H1 (cell line): ENCODE results near the gene UQCRQ. TPM values are rescaled to one million over a fixed set of nuclear protein-coding genes. Genes with fewer than 3 reads are reported as not detected.

Experiments
- CTCF ChIA-PET: fragments of 300-600 bp; sonication (Branson Sonifier 250); formaldehyde crosslinking; loops from one replicate; lab custom pipeline; 2021; ENCODE audit not compliant: partially characterized antibody; lab: Charles Lee
- POLR2A ChIA-PET: fragments of 300-600 bp; sonication (Branson Sonifier 250); formaldehyde crosslinking; loops from one replicate; lab custom pipeline; 2021; ENCODE audit warnings: inconsistent platforms; ENCODE audit not compliant: partially characterized antibody; lab: Charles Lee
- DNase-seq, 2 experiments: peaks; one replicate each; pipeline versions ENCODE4 v3.0.0 to v3.0.0-alpha.2; 2010 to 2022; ENCODE audit warnings: low spot score in 2 of 2, low read depth in 1 of 2, mixed read lengths in 1 of 2
- FAIRE-seq: peaks from 2 replicates; lab custom pipeline; 2011; peaks lifted over from hg19 to GRCh38; lab: Jason Lieb, UNC
- H2AFZ ChIP-seq: 2 replicates; pipeline ENCODE4 v1.8.1; 2012; ENCODE audit warnings: low read length, inconsistent platforms
- H2AK5ac ChIP-seq: 2 replicates; pipeline ENCODE4 v1.6.1; 2013; ENCODE audit warnings: low read depth, low read length
- H2BK120ac ChIP-seq: replicated peaks from 2 replicates; pipeline ENCODE3; 2013; ENCODE audit warnings: low read depth, low read length, inconsistent platforms
- H2BK12ac ChIP-seq: 2 replicates; pipeline ENCODE4 v1.6.1; 2013; ENCODE audit warnings: low read depth, low read length
- H2BK15ac ChIP-seq: 2 replicates; pipeline ENCODE4 v1.6.1; 2013; ENCODE audit warnings: low read length
- H2BK20ac ChIP-seq: 2 replicates; pipeline ENCODE4 v1.6.1; 2013; ENCODE audit warnings: low read length
- H2BK5ac ChIP-seq: 2 replicates; pipeline ENCODE4 v1.6.1; 2013; ENCODE audit warnings: low read depth, low read length
- H3K14ac ChIP-seq: 2 replicates; pipeline ENCODE4 v1.6.1; 2013; ENCODE audit warnings: inconsistent platforms; ENCODE audit not compliant: insufficient read length
- H3K18ac ChIP-seq: 2 replicates; pipeline ENCODE4 v1.6.1; 2013; ENCODE audit warnings: low read length; ENCODE audit errors: extremely low read depth
- H3K23ac ChIP-seq: 2 replicates; pipeline ENCODE4 v1.6.1; 2013; ENCODE audit warnings: inconsistent platforms; ENCODE audit not compliant: insufficient read length
- H3K23me2 ChIP-seq: 2 replicates; pipeline ENCODE4 v1.6.1; 2013; ENCODE audit warnings: low read depth, low read length
- H3K27ac ChIP-seq: 2 replicates; pipeline ENCODE4 v1.6.1; 2011; ENCODE audit warnings: low read depth, low read length, inconsistent platforms
- H3K27me3 ChIP-seq, 4 experiments: replicated peaks in 1 of 4; 1 replicate in 1 of 4; 2 replicates in 3 of 4; pipeline versions ENCODE4 v1.6.1 to v1.8.1; 2011 to 2013; ENCODE audit warnings: low read length in 3 of 4, mild to moderate bottlenecking in 3 of 4, inconsistent platforms in 2 of 4, mixed read lengths in 2 of 4, moderate library complexity in 1 of 4; ENCODE audit not compliant: control insufficient read depth in 3 of 4, insufficient read depth in 3 of 4; ENCODE audit errors: extremely low read depth in 1 of 4
- H3K36me3 ChIP-seq, 4 experiments: 2 replicates each; pipeline versions ENCODE4 v1.6.1 to v1.8.1; 2011 to 2013; ENCODE audit warnings: mild to moderate bottlenecking in 4 of 4, low read length in 3 of 4, moderate library complexity in 2 of 4, control low read depth in 1 of 4, inconsistent platforms in 1 of 4; ENCODE audit not compliant: insufficient read depth in 4 of 4, control insufficient read depth in 2 of 4
- H3K4ac ChIP-seq: replicated peaks from 2 replicates; pipeline ENCODE3; 2013; ENCODE audit warnings: low read length, low read depth, mixed read lengths, inconsistent platforms; ENCODE audit not compliant: insufficient read length
- H3K4me1 ChIP-seq, 4 experiments: replicated peaks in 1 of 4; 1 replicate in 1 of 4; 2 replicates in 3 of 4; pipeline versions ENCODE4 v1.6.1 to v1.8.1; 2011 to 2013; ENCODE audit warnings: low read length in 3 of 4, inconsistent platforms in 2 of 4, mixed read lengths in 1 of 4; ENCODE audit not compliant: insufficient read depth in 4 of 4, control insufficient read depth in 3 of 4
- H3K4me2 ChIP-seq, 2 experiments: 2 replicates each; pipeline versions ENCODE4 v1.6.1 to v1.8.1; 2011 to 2013; ENCODE audit warnings: low read depth in 2 of 2, low read length in 2 of 2, control low read depth in 1 of 2, inconsistent platforms in 1 of 2, mild to moderate bottlenecking in 1 of 2; ENCODE audit not compliant: insufficient read depth in 1 of 2
- H3K4me3 ChIP-seq, 4 experiments: fragments of 200-600, 300-600 bp in 1 of 4; sonication (generic), shearing (Covaris generic), sonication (Bioruptor Twin) in 1 of 4; 2 replicates each; pipeline versions ENCODE4 v1.5.1 to v1.8.1; 2011 to 2016; ENCODE audit warnings: low read length in 4 of 4, low read depth in 3 of 4, control low read depth in 2 of 4, inconsistent platforms in 2 of 4, mild to moderate bottlenecking in 2 of 4, mixed read lengths in 1 of 4, moderate library complexity in 1 of 4; ENCODE audit not compliant: insufficient read depth in 2 of 4; ENCODE audit errors: extremely low read depth in 1 of 4
- H3K56ac ChIP-seq: replicated peaks from 2 replicates; pipeline ENCODE3; 2013; ENCODE audit warnings: low read depth, mild to moderate bottlenecking, mixed read lengths, low read length, inconsistent platforms; ENCODE audit not compliant: insufficient read length
- H3K79me1 ChIP-seq: 2 replicates; pipeline ENCODE4 v1.6.1; 2013; ENCODE audit warnings: low read depth, low read length, control low read depth
- H3K79me2 ChIP-seq, 2 experiments: 2 replicates each; pipeline versions ENCODE4 v1.6.1 to v1.8.1; 2012 to 2013; ENCODE audit warnings: low read length in 2 of 2, mild to moderate bottlenecking in 2 of 2, inconsistent platforms in 1 of 2; ENCODE audit not compliant: insufficient read depth in 2 of 2, control insufficient read depth in 1 of 2
- H3K9ac ChIP-seq, 4 experiments: replicated peaks in 1 of 4; 1 replicate in 1 of 4; 2 replicates in 3 of 4; pipeline versions ENCODE4 v1.6.1 to v1.8.1; 2011 to 2013; ENCODE audit warnings: low read depth in 3 of 4, low read length in 3 of 4, control low read depth in 2 of 4, mild to moderate bottlenecking in 2 of 4, moderate library complexity in 2 of 4, inconsistent platforms in 1 of 4; ENCODE audit errors: extremely low read depth in 1 of 4
- H3K9me3 ChIP-seq, 2 experiments: 2 replicates each; pipeline versions ENCODE4 v1.6.1 to v1.8.1; 2012 to 2013; ENCODE audit warnings: mild to moderate bottlenecking in 2 of 2, moderate library complexity in 2 of 2, control low read depth in 1 of 2, inconsistent platforms in 1 of 2, low read depth in 1 of 2, low read length in 1 of 2, mixed read lengths in 1 of 2; ENCODE audit not compliant: insufficient read depth in 2 of 2
- H4K20me1 ChIP-seq, 2 experiments: replicated peaks in 1 of 2; 2 replicates each; pipeline versions ENCODE3 to v1.8.1; 2011 to 2013; ENCODE audit warnings: inconsistent platforms in 2 of 2, low read length in 2 of 2, mild to moderate bottlenecking in 1 of 2; ENCODE audit not compliant: insufficient read depth in 2 of 2, control insufficient read depth in 1 of 2
- H4K5ac ChIP-seq: 2 replicates; pipeline ENCODE4 v1.6.1; 2013; ENCODE audit warnings: low read length, low read depth, mixed read lengths, inconsistent platforms; ENCODE audit not compliant: insufficient read length
- H4K8ac ChIP-seq: 2 replicates; pipeline ENCODE4 v1.8.0; 2013; ENCODE audit warnings: mild to moderate bottlenecking, moderate library complexity, low read length, inconsistent platforms; ENCODE audit not compliant: insufficient read depth; ENCODE audit errors: extremely low read depth
- H4K91ac ChIP-seq: replicated peaks from 2 replicates; pipeline ENCODE3; 2013; ENCODE audit warnings: low read length, mixed read lengths, inconsistent platforms; ENCODE audit not compliant: insufficient read length
- CEBPB ChIP-seq: IDR thresholded peaks from 2 replicates; pipeline ENCODE4 v1.6.1; 2012; ENCODE audit warnings: low read depth, low read length
- EZH2 ChIP-seq: fragments of 200-600 bp; sonication (generic); IDR thresholded peaks from 2 replicates; pipeline ENCODE4 v1.7.1; 2012; ENCODE audit warnings: low read depth, mild to moderate bottlenecking, moderate library complexity, low read length, inconsistent platforms; ENCODE audit not compliant: severe bottlenecking
- FOSL1 ChIP-seq: IDR thresholded peaks from 2 replicates; pipeline ENCODE4 v1.6.1; 2011; ENCODE audit warnings: mild to moderate bottlenecking, low read depth, low read length, moderate library complexity; ENCODE audit not compliant: insufficient read depth
- GTF2F1 ChIP-seq: IDR thresholded peaks from 2 replicates; pipeline ENCODE4 v1.6.1; 2012; ENCODE audit warnings: low read depth, low read length, improper control_type of control experiment, borderline replicate concordance
- KDM4A ChIP-seq: IDR thresholded peaks from one replicate; pipeline ENCODE4 v1.7.1; 2012; ENCODE audit warnings: low read depth, mild to moderate bottlenecking, moderate library complexity, low read length, inconsistent platforms; ENCODE audit not compliant: severe bottlenecking
- KDM5A ChIP-seq: fragments of 200-600 bp; IDR thresholded peaks from 2 replicates; pipeline ENCODE4 v1.7.1; 2012; ENCODE audit warnings: mild to moderate bottlenecking, low read length, inconsistent platforms, mixed read lengths
- POU5F1 ChIP-seq: IDR thresholded peaks from 2 replicates; pipeline ENCODE4 v1.6.1; 2011; ENCODE audit warnings: low read depth, mild to moderate bottlenecking, low read length, moderate library complexity
- RBBP5 ChIP-seq: IDR thresholded peaks from 2 replicates; pipeline ENCODE4 v1.7.1; 2012; ENCODE audit warnings: low read depth, mild to moderate bottlenecking, inconsistent platforms, low read length, moderate library complexity, borderline replicate concordance
- RNF2 ChIP-seq: fragments of 200-900, 300-1000 bp; sonication (generic); IDR thresholded peaks from 2 replicates; pipeline ENCODE4 v1.7.1; 2016; ENCODE audit warnings: borderline replicate concordance, low read depth, mild to moderate bottlenecking, antibody characterized with exemption, low read length; ENCODE audit not compliant: poor library complexity, severe bottlenecking; ENCODE audit errors: missing control alignments
- SP1 ChIP-seq: IDR thresholded peaks from 2 replicates; pipeline ENCODE4 v1.6.1; 2011; ENCODE audit warnings: low read depth, low read length
- SRF ChIP-seq: IDR thresholded peaks from 2 replicates; pipeline ENCODE4 v1.6.1; 2011; ENCODE audit warnings: mild to moderate bottlenecking, low read depth, low read length, moderate library complexity
- SUZ12 ChIP-seq: fragments of 200-600 bp; sonication (generic); IDR thresholded peaks from 2 replicates; pipeline ENCODE4 v1.6.1; 2012; ENCODE audit warnings: mild to moderate bottlenecking, inconsistent platforms, low read length, moderate library complexity, mixed read lengths
- TAF1 ChIP-seq: IDR thresholded peaks from 2 replicates; pipeline ENCODE4 v1.6.1; 2011; ENCODE audit warnings: mild to moderate bottlenecking, low read depth, low read length
- TBP ChIP-seq: IDR thresholded peaks from 2 replicates; pipeline ENCODE4 v1.6.1; 2011; ENCODE audit warnings: low read depth, low read length, improper control_type of control experiment
- WGBS, 2 experiments: shearing (Covaris generic) in 1 of 2; methylation state at CpG; one replicate each; pipeline versions ENCODE4 v1.1.6 to v1.1.7; 2013 to 2015; ENCODE audit warnings: low lambda C conversion rate in 2 of 2, mixed read lengths in 2 of 2, inconsistent platforms in 1 of 2, low coverage in 1 of 2, missing lambda C conversion rate in 1 of 2; ENCODE audit not compliant: insufficient replicate concordance in 2 of 2, insufficient coverage in 1 of 2, insufficient read length in 1 of 2; ENCODE audit errors: extremely low coverage in 1 of 2, missing lambda C conversion rate in 1 of 2; 5-methylcytosine and 5-hydroxymethylcytosine counted together
- polyA plus RNA-seq, 7 experiments: library from polyadenylated mRNA; depleted of rRNA in 3 of 7; stranded (reverse) in 5 of 7; unstranded in 2 of 7; fragments of >200 nt in 5 of 7; fragments of 200-250 nt in 2 of 7; gene quantifications; 1 replicate in 5 of 7; 2 replicates in 1 of 7; 4 replicates in 1 of 7; pipeline versions ENCODE4 v1.2.1 to v1.2.3, GENCODE V29; 2011 to 2013; ENCODE audit warnings: missing spikeins in 2 of 7, mixed read lengths in 2 of 7
- total RNA-seq: library from RNA; stranded (reverse); fragmentation: NEBNext Ultra II Directional; extraction: Animal tissue kit (Norgen Biotek cat#: 25700); gene quantifications from 2 replicates; pipeline ENCODE4 v1.2.1, GENCODE V29; 2021

UQCRQ gene
- total and polyA plus RNA-seq, 2 of the 8 experiments (the other 6 are each of a cell fraction or from before 2014, with no cell fraction given): 177 to 293 TPM

DNA sequence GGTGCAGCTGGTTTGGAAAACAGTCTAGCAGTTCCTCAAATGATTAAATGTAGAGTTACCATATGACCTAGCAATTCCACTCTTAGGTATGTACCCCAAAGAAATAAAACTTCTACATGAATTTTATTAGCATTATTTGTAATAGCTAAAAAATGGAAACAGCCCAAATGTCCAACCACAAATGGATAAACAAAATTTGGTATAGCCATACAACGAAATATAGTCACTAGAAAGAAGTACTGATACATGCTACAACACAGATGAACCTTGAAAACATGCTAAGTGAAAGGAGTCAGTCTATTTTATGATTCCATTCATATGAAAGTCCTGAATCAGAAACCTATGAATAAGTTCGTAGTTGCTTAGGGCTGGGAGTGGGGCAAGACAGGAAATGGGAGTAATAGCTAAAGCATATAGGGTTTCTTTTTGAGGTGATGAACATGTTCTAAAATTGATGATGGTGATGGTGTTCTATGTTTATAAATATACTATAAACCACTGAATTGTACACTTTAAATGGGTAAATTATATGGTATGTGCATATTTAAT, 6.5 kb upstream of the UQCRQ start:
- no peak overlapping the region for H2BK15ac ChIP-seq
- TF ChIP-seq KDM4A: no peak
- no peak for TF ChIP-seq RBBP5
- no peak for TF ChIP-seq RNF2
- no peak for TF ChIP-seq SUZ12
- no peak for TF ChIP-seq FOSL1
- TF ChIP-seq KDM5A: no peak
- TF ChIP-seq GTF2F1: no peak
- TF ChIP-seq EZH2: no peak
- TF ChIP-seq POU5F1: no peak
- TF ChIP-seq TAF1: no peak
- TF ChIP-seq TBP: no peak
- TF ChIP-seq SRF: no peak
- TF ChIP-seq CEBPB: no peak
- TF ChIP-seq SP1: no peak

More for the DNA sequence above, 6.5 kb upstream of the UQCRQ start:
- no peak overlapping the region for H3K18ac ChIP-seq
- H3K23ac ChIP-seq: no peak overlapping the region
- H2BK12ac ChIP-seq: no peak overlapping the region
- H3K9ac ChIP-seq: no peak overlapping the region
- no peak overlapping the region for H4K8ac ChIP-seq
- H3K56ac ChIP-seq: no peak overlapping the region
- no peak overlapping the region for H2BK20ac ChIP-seq
- H2BK120ac ChIP-seq: no peak overlapping the region
- no peak overlapping the region for H4K5ac ChIP-seq
- ChIA-PET CTCF (interaction anchor here (2.2 to 32.2 kb wide), 3 partner anchors 11 to 30 kb away, joined by 6 to 465 read pairs (median 11); partner anchors contain the start of gene SHROOM1), POLR2A (interaction anchor here (0.8 to 1.4 kb wide), 2 partner anchors 29 to 90 kb away, joined by 3 read pairs; no protein-coding TSS in a partner anchor)
- no peak overlapping the region for H2BK5ac ChIP-seq
- no peak overlapping the region for H4K91ac ChIP-seq
- H3K79me1 ChIP-seq: no peaks in the 10 kb centered on the region
- no peaks in the 10 kb centered on the region for H4K20me1 ChIP-seq
- H3K4me1 ChIP-seq: no peaks in the 10 kb centered on the region
- H3K36me3 ChIP-seq: no peaks in the 10 kb centered on the region
- H3K27me3 ChIP-seq: no peaks in the 10 kb centered on the region
- no peaks in the 10 kb centered on the region for H3K79me2 ChIP-seq
- no peak overlapping the region for H3K4me3 ChIP-seq
- DNase-seq: no peak
- 78% methylated on average over 2 of the region's 2 CpGs; no CpG with 5 or more reads in 1 of the 2 experiments for WGBS, 2 experiments
- H3K9me3 ChIP-seq: no peaks in the 10 kb centered on the region
- H3K4ac ChIP-seq: no peak overlapping the region
- no peak overlapping the region for H3K14ac ChIP-seq
- no peak overlapping the region for H2AK5ac ChIP-seq
- H3K23me2 ChIP-seq: no peaks in the 10 kb centered on the region
- no peak overlapping the region for H3K27ac ChIP-seq
- no peak overlapping the region for H3K4me2 ChIP-seq
- FAIRE-seq: no peak
- H2AFZ ChIP-seq: no peak overlapping the region
